ENCODE results near the gene CHST2.

CHST2 gene

DNA sequence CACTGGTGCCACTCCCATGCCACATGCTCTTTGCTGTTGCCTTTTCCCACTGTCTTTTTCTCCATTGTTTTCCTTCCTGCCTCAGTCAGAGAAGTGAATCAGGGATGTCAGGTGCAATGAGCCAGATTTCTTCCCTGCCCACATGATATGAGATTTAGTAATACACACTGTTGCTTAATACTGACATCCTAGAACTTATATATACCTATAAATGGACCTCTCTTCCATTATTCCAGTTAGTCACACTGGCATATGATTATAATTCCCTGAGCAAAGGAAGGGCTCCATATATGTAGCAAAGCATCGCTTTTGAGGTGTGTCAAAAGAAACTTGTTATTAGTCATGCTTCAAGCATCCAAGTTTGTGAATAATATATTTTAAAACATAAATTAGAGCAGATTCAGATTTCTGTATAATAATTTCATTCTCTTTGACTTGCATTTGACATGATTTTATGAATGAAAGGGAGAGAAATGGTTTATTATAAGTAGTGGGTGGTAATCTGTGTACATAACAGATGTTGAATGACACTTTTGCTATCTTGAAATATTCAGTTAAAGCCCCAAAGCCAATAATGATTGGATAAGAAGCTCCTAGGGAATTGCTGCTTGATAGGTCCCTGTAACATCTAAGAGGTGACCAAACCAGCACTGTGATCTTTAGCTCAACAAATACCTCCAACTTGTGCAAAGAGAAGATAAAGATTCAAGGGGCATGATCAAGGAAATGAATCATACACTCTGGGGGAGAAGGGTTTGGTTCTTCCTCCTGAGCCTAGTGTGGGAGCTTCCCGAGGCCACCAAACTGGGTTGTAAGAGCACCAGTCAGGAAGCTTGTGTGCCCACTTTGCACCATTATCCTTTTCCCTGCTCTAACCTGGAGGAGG is 48.6 kb downstream of the CHST2 start:
- H3K4me3 ChIP-seq (ENCODE audit: low read depth, low read length) = no peak overlapping the region
- peak; percentile 63 for DNase-seq (ENCODE audit: low read depth)
- TF ChIP-seq, protein P1, sequence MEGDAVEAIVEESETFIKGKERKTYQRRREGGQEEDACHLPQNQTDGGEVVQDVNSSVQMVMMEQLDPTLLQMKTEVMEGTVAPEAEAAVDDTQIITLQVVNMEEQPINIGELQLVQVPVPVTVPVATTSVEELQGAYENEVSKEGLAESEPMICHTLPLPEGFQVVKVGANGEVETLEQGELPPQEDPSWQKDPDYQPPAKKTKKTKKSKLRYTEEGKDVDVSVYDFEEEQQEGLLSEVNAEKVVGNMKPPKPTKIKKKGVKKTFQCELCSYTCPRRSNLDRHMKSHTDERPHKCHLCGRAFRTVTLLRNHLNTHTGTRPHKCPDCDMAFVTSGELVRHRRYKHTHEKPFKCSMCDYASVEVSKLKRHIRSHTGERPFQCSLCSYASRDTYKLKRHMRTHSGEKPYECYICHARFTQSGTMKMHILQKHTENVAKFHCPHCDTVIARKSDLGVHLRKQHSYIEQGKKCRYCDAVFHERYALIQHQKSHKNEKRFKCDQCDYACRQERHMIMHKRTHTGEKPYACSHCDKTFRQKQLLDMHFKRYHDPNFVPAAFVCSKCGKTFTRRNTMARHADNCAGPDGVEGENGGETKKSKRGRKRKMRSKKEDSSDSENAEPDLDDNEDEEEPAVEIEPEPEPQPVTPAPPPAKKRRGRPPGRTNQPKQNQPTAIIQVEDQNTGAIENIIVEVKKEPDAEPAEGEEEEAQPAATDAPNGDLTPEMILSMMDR (conservative IDR thresholded peaks at IDR 0.05; ENCODE audit: low read depth, low read length) = no peak

GRCh38 chr3:143168855-143169192 is 49.3 kb downstream of the CHST2 start:
- no peak overlapping the region for H3K4me3 ChIP-seq (ENCODE audit: low read depth, low read length)
- no peak for DNase-seq (ENCODE audit: low read depth)
- TF ChIP-seq, protein P1 (conservative IDR thresholded peaks at IDR 0.05; ENCODE audit: low read depth, low read length) = no peak

GRCh38 chr3:143170074-143170473 is 50.5 kb downstream of the CHST2 start:
- DNase-seq (ENCODE audit: low read depth) = peak; percentile 66
- TF ChIP-seq, protein P1 (conservative IDR thresholded peaks at IDR 0.05; ENCODE audit: low read depth, low read length) = no peak
- H3K4me3 ChIP-seq (ENCODE audit: low read depth, low read length) = no peak overlapping the region

DNA sequence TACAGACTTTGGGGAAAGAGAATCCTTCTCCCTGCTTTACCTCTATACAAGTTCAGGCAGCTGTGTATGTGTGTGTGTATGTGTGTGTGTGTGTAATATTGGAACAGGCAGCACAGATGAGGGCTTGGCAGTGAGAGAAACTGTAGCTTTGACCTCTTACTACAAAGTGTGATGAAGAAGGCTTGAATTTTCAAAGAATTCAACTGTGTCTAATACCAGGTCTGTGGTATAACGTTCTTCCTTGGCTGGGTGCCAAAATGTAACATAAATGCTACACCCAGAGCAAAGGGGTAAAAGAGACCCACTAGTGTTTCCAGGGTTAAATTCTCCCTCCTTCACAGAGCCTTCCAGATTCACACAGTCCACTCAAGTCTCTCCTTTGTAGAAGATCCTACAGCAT is 51.1 kb downstream of the CHST2 start:
- peak; percentile 94 for DNase-seq (ENCODE audit: low read depth)
- TF ChIP-seq, protein P1 (conservative IDR thresholded peaks at IDR 0.05; ENCODE audit: low read depth, low read length) = no peak
- no peak overlapping the region for H3K4me3 ChIP-seq (ENCODE audit: low read depth, low read length)

DNA sequence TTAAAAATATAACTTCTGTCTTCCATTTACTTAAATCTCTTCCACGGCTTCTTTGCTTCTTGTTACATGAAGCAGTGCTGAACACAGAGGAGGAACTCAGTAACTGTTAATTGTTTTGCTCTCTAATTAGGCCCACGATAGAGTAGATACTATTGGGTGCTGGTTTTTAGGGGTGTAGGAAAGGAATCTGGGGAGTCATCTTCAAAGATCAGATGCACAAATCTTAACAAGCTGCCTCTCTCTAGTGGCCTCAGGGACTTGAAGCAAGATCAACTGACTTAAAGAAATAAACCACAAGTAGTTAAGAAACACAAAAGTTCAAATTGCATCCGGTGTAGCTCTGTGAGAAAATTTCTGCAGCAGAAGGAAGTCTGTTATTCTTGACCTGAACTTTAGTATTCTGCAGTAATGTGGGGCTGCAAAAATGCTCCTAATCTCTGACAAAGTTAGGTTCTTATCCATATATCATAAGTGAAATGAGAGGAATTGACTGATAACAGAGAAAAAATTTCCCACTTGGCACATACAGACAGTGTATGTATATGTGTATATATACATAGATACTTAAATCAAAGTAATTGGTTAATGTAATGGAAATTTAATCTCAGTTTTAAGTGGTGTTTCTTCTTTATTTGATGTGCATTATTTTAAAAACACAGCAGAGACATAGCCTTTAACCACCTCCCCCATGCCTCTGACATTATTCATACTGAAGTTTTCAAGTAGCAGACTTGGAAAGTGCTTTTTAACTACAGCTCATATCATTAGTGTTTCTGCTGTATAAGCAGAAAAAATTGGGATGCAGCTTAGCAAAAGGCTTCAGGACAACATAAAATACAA is 51.8 kb downstream of the CHST2 start:
- TF ChIP-seq, protein P1 (conservative IDR thresholded peaks at IDR 0.05; ENCODE audit: low read depth, low read length) = no peak
- peak; percentile 96 for DNase-seq (ENCODE audit: low read depth)
- no peak overlapping the region for H3K4me3 ChIP-seq (ENCODE audit: low read depth, low read length)

- peak; percentile 63 for DNase-seq (ENCODE audit: low read depth)
- TF ChIP-seq, protein P1 (conservative IDR thresholded peaks at IDR 0.05; ENCODE audit: low read depth, low read length) = no peak
These were observed 52.7 kb downstream of the CHST2 start for GRCh38 chr3:143172062-143172794.

More at GRCh38 chr3:143172062-143172794, 52.7 kb downstream of the CHST2 start:
- no peak overlapping the region for H3K4me3 ChIP-seq (ENCODE audit: low read depth, low read length)

All from choroid plexus epithelial cell (primary cell).